HepG2 (cell line): ENCODE data around the gene NRGN. TPM values are rescaled to one million over a fixed set of nuclear protein-coding genes. Genes with fewer than 3 reads are reported as not detected.

ENCODE experiments used
- ATAC-seq: fragments of 200-7000 bp; cut with Tn5 transposase; 3 replicates; pipeline ENCODE4 v1.9.1; 2020; ENCODE audit warnings: mild to moderate bottlenecking, moderate library complexity
- BruUV-seq: library from RNA; stranded (reverse); fragments of 400-500 nt; replicated peaks from 2 replicates; lab custom pipeline; 2021; lab: Mats Ljungman, UMichigan
- CTCF ChIA-PET: fragments of 300-600 bp; formaldehyde crosslinking; extraction: SDS; loops from one replicate; lab custom pipeline; 2021; ENCODE audit warnings: low total read pairs, inconsistent platforms, low intra/inter-chr PET ratio; lab: Yijun Ruan, JAX
- POLR2A ChIA-PET: fragments of 350-600 bp; sonication (Branson Sonifier 250); formaldehyde crosslinking; loops from one replicate; lab custom pipeline; 2020; ENCODE audit warnings: antibody characterized with exemption, inconsistent platforms; lab: Yijun Ruan, JAX
- DNase-seq: peaks from one replicate; pipeline ENCODE4 v3.0.0-alpha.2; 2015; ENCODE audit warnings: low spot score
- FAIRE-seq: peaks from 3 replicates; lab custom pipeline; 2011; peaks lifted over from hg19 to GRCh38; lab: Jason Lieb, UNC
- H2AFZ ChIP-seq: one replicate; pipeline ENCODE4 v1.6.1; 2011; ENCODE audit warnings: low read length, inconsistent platforms
- H3K27ac ChIP-seq: fragments of 300-600 bp; 3 replicates; pipeline ENCODE4 v1.8.0; 2011; ENCODE audit warnings: mixed run types, mild to moderate bottlenecking, mixed read lengths, low read length, inconsistent platforms; ENCODE audit not compliant: insufficient read depth; ENCODE audit errors: extremely low read length
- H3K27me3 ChIP-seq, 2 experiments: fragments of 200-600 bp in 1 of 2; 2 replicates in 1 of 2; 3 replicates in 1 of 2; pipeline versions ENCODE4 v1.6.0 to v1.8.0; 2011; ENCODE audit warnings: low read length in 2 of 2, mild to moderate bottlenecking in 2 of 2, moderate library complexity in 2 of 2, inconsistent platforms in 1 of 2; ENCODE audit not compliant: insufficient read depth in 2 of 2, control insufficient read depth in 1 of 2
- H3K36me3 ChIP-seq, 2 experiments: fragments of 200-600 bp in 1 of 2; replicated peaks in 1 of 2; 2 replicates in 1 of 2; 3 replicates in 1 of 2; pipeline versions ENCODE4 v1.5.1 to v1.8.0; 2011; ENCODE audit warnings: low read length in 2 of 2, inconsistent platforms in 1 of 2; ENCODE audit not compliant: insufficient read depth in 2 of 2, control insufficient read depth in 1 of 2
- H3K4me1 ChIP-seq: 2 replicates; pipeline ENCODE4 v1.5.1; 2012; ENCODE audit warnings: low read length, inconsistent platforms; ENCODE audit not compliant: insufficient read depth
- H3K4me2 ChIP-seq: 2 replicates; pipeline ENCODE4 v1.6.0; 2011; ENCODE audit warnings: low read depth, low read length, inconsistent platforms
- H3K4me3 ChIP-seq, 3 experiments: fragments of 200-600 bp in 1 of 3; sonication (generic), shearing (Covaris generic) in 1 of 3; replicated peaks in 1 of 3; 2 replicates each; pipeline ENCODE4 v1.5.1; 2011 to 2016; ENCODE audit warnings: low read length in 3 of 3, inconsistent platforms in 2 of 3, low read depth in 2 of 3, mild to moderate bottlenecking in 2 of 3, control low read depth in 1 of 3, mixed read lengths in 1 of 3; ENCODE audit not compliant: insufficient read depth in 1 of 3
- H3K79me2 ChIP-seq: one replicate; pipeline ENCODE4 v1.6.1; 2011; ENCODE audit warnings: low read length, inconsistent platforms; ENCODE audit not compliant: insufficient read depth
- H3K9ac ChIP-seq: 2 replicates; pipeline ENCODE4 v1.6.0; 2011; ENCODE audit warnings: mild to moderate bottlenecking, low read depth, low read length, inconsistent platforms; ENCODE audit not compliant: insufficient read depth
- H3K9me3 ChIP-seq: 2 replicates; pipeline ENCODE4 v1.5.1; 2012; ENCODE audit warnings: mild to moderate bottlenecking, low read length
- H4K20me1 ChIP-seq: 2 replicates; pipeline ENCODE4 v1.6.0; 2011; ENCODE audit warnings: inconsistent platforms, mild to moderate bottlenecking, low read length, moderate library complexity; ENCODE audit not compliant: insufficient read depth
- ARHGAP35 ChIP-seq: sonication (generic); formaldehyde crosslinking; IDR thresholded peaks from 2 replicates; pipeline ENCODE4 v1.9.0; 2022; ENCODE audit warnings: mild to moderate bottlenecking, inconsistent platforms, moderate library complexity, missing genetic modification reagents, borderline replicate concordance
- HNF4G ChIP-seq, 2 experiments: sonication (generic) in 1 of 2; formaldehyde crosslinking in 1 of 2; IDR thresholded peaks; 2 replicates each; pipeline versions ENCODE4 v1.4.0 to v1.6.1; 2011 to 2020; ENCODE audit warnings: borderline replicate concordance in 2 of 2, low read depth in 2 of 2, mild to moderate bottlenecking in 2 of 2, low read length in 1 of 2, missing genetic modification reagents in 1 of 2, moderate library complexity in 1 of 2
- MTERF4 ChIP-seq: sonication (generic); formaldehyde crosslinking; IDR thresholded peaks from 2 replicates; pipeline ENCODE4 v1.8.0; 2023; ENCODE audit warnings: mild to moderate bottlenecking, missing genetic modification reagents
- NR2C2 ChIP-seq: sonication (generic); formaldehyde crosslinking; IDR thresholded peaks from 2 replicates; pipeline ENCODE4 v1.4.0; 2020; ENCODE audit warnings: missing genetic modification reagents, mild to moderate bottlenecking, moderate library complexity, borderline replicate concordance
- YEATS4 ChIP-seq: sonication (generic); formaldehyde crosslinking; IDR thresholded peaks from 2 replicates; pipeline ENCODE4 v1.4.0; 2020; ENCODE audit warnings: missing genetic modification reagents, borderline replicate concordance
- ZBTB26 ChIP-seq: IDR thresholded peaks from 2 replicates; pipeline ENCODE4 v1.6.1; 2016; ENCODE audit warnings: missing compliant biosample characterization, missing genetic modification reagents, borderline replicate concordance
- ZNF547 ChIP-seq: sonication (generic); formaldehyde crosslinking; IDR thresholded peaks from 2 replicates; pipeline ENCODE4 v1.5.1; 2020; ENCODE audit warnings: mild to moderate bottlenecking, missing genetic modification reagents
- ZNF569 ChIP-seq: sonication (generic); formaldehyde crosslinking; IDR thresholded peaks from 2 replicates; pipeline ENCODE4 v1.5.0; 2020; ENCODE audit warnings: mild to moderate bottlenecking, missing genetic modification reagents, moderate library complexity, borderline replicate concordance
- ZNF687 ChIP-seq: sonication (generic); formaldehyde crosslinking; IDR thresholded peaks from 2 replicates; pipeline ENCODE4 v1.5.1; 2020; ENCODE audit warnings: mild to moderate bottlenecking, missing genetic modification reagents, moderate library complexity
- ZNF773 ChIP-seq: sonication (generic); formaldehyde crosslinking; IDR thresholded peaks from 2 replicates; pipeline ENCODE4 v1.4.0; 2020; ENCODE audit warnings: missing genetic modification reagents, borderline replicate concordance
- ZSCAN12 ChIP-seq: sonication (generic); formaldehyde crosslinking; IDR thresholded peaks from 2 replicates; pipeline ENCODE4 v1.9.0; 2021; ENCODE audit warnings: mild to moderate bottlenecking, missing genetic modification reagents
- whole genome bisulfite sequencing: methylation state at CpG from one replicate; pipeline ENCODE4 v1.1.6; 2017; ENCODE audit warnings: low lambda C conversion rate; 5-methylcytosine and 5-hydroxymethylcytosine counted together
- in situ Hi-C: cut with HindIII; loops from 2 replicates; pipeline ENCODE4 v1.10.0; 2017; ENCODE audit warnings: low pct_unique_long_range_greater_than_20kb; ENCODE audit not compliant: extremely low pct_ligation_motif_present
- intact Hi-C: fragments of 100-400 bp; cut with micrococcal nuclease; formaldehyde crosslinking; loops from one replicate; pipeline ENCODE4 v1.10.0; 2022; ENCODE audit not compliant: unreplicated experiment
- polyA plus RNA-seq, 8 experiments: library from polyadenylated mRNA; depleted of rRNA in 3 of 8; stranded (reverse) in 7 of 8; unstranded in 1 of 8; fragments of >200 nt; fragmentation: Illumina TruSeq in 4 of 8; extraction: Trizol in 4 of 8; gene quantifications; 2 replicates each; pipeline versions ENCODE4 v1.2.1 to v1.2.3, GENCODE V29; 2011 to 2016; ENCODE audit warnings: low read depth in 4 of 8, missing spikeins in 1 of 8, mixed read lengths in 1 of 8; ENCODE audit not compliant: insufficient read depth in 1 of 8
- total RNA-seq, 5 experiments: library from RNA; depleted of rRNA; stranded (reverse); fragments of >200 nt; fragmentation: Illumina TruSeq; extraction: Trizol; gene quantifications; 2 replicates each; pipeline ENCODE4 v1.2.3, GENCODE V29; 2016; ENCODE audit warnings: low read depth in 1 of 5

The NRGN gene
- total and polyA plus RNA-seq, 2 of the 13 experiments (the other 11 are each of a cell fraction or from before 2014, with no cell fraction given), result 0.22 TPM; not detected in 1

GRCh38 chr11:124759266-124760204 is 19.8 kb downstream of the NRGN start:
- no peaks in the 10 kb centered on the region for H4K20me1 ChIP-seq
- peaks cover 0 to 24% of the 10 kb centered on the region in 2 experiments; a peak in 4 of 5 replicates for H3K27me3 ChIP-seq
- H3K4me2 ChIP-seq, result peak overlapping the region; percentile 100
- H3K4me3 ChIP-seq, result peak overlapping the region; percentile 49 to 69 (median 58)
- FAIRE-seq (no peak), ATAC-seq (peak; percentile 6), DNase-seq (no peak)
- H3K27ac ChIP-seq, result no peak overlapping the region
- no peaks in the 10 kb centered on the region for H3K79me2 ChIP-seq
- no peak overlapping the region for H2AFZ ChIP-seq
- in situ Hi-C loops, result loop anchor here (5.0 kb wide), 1 partner anchor 87 kb away; the partner anchor contains the start of genes SIAE and SPA17
- H3K4me1 ChIP-seq, result peaks cover 55% of the 10 kb centered on the region
- H3K36me3 ChIP-seq, result no peaks in the 10 kb centered on the region
- intact Hi-C loops, result loop anchor here (1.0 kb wide), 1 partner anchor 90 kb away; no protein-coding TSS in a partner anchor
- 46% methylated on average over 12 of the region's 52 CpGs for WGBS
- 0 out of 2 replicates have a peak overlapping the region, but pooled peaks have one; percentile 32 for H3K9ac ChIP-seq
- TSS peak; percentile 73 for BruUV-seq
- no peaks in the 10 kb centered on the region for H3K9me3 ChIP-seq
- CTCF ChIA-PET, result interaction anchor here (1.2 kb wide), 1 partner anchor 19 kb away, joined by 3 read pairs; the partner anchor contains the start of gene NRGN
- POLR2A ChIA-PET, result interaction anchor here (0.9 to 2.5 kb wide), 8 partner anchors 9 to 176 kb away, joined by 3 to 48 read pairs (median 4); partner anchors contain the start of genes HEPACAM, MSANTD2, SIAE and SPA17
- TF ChIP-seq ZNF687 (peak; percentile 98), HNF4G (IDR thresholded peaks at IDR 0.05; ENCODE audit: borderline replicate concordance, low read depth, low read length) (no peak), HNF4G (CRISPR knock-in tag; IDR thresholded peaks at IDR 0.05; ENCODE audit: borderline replicate concordance, low read depth) (no peak), YEATS4 (0 out of 2 replicates have a peak, but pooled peaks have one; percentile 36), ARHGAP35 (CRISPR knock-in tag) (peak; percentile 86; the same call in 1 of the 2 replicates), ZNF547 (CRISPR knock-in tag) (peak; percentile 66; the same call in 1 of the 2 replicates), ZNF569 (CRISPR knock-in tag) (no peak), ZNF773 (CRISPR knock-in tag) (peak; percentile 56; the same call in 1 of the 2 replicates), NR2C2 (CRISPR knock-in tag) (no peak), ZBTB26 (CRISPR knock-in tag) (peak; percentile 71; the same call in 1 of the 2 replicates), ZSCAN12 (CRISPR knock-in tag) (peak; percentile 45; the same call in 1 of the 2 replicates), MTERF4 (CRISPR knock-in tag) (no peak; the same call in 1 of the 2 replicates)
